ENCODE data around the gene TFR2. TPM values are rescaled to one million over a fixed set of nuclear protein-coding genes. Genes with fewer than 3 reads are reported as not detected.

TFR2 gene
- total RNA-seq, 1 donor = under 0.01 TPM

- TF ChIP-seq CTCF (IDR thresholded peaks at IDR 0.05; ENCODE audit: extremely low read depth, low read depth, low read length) = no peak
- H3K27me3 ChIP-seq (ENCODE audit: insufficient read depth, low read length) = no peaks in the 10 kb centered on the region
- H2AFZ ChIP-seq (ENCODE audit: low read length) = no peak overlapping the region
- peaks cover 3% of the 10 kb centered on the region for H3K4me1 ChIP-seq (ENCODE audit: insufficient read depth, low read length)
- no peak overlapping the region for H3K27ac ChIP-seq (ENCODE audit: low read depth, low read length)
- H3K9me3 ChIP-seq (ENCODE audit: low read depth, low read length) = no peaks in the 10 kb centered on the region
- H3K4me3 ChIP-seq (ENCODE audit: insufficient read depth, low read length) = no peak overlapping the region
- H3K36me3 ChIP-seq (ENCODE audit: insufficient read depth, low read length) = peaks cover 39% of the 10 kb centered on the region
- peak; percentile 84 for DNase-seq (ENCODE audit: insufficient read length, low spot score, missing footprints)
- H4K20me1 ChIP-seq (ENCODE audit: insufficient read depth, low read length) = peaks cover 31% of the 10 kb centered on the region
- H3K79me2 ChIP-seq (ENCODE audit: insufficient read depth, low read length) = peaks cover 10% of the 10 kb centered on the region
- H3K4me2 ChIP-seq (ENCODE audit: insufficient read depth, low read length) = no peak overlapping the region
Observed at GRCh38 chr7:100682991-100683658, 41.8 kb upstream of the TFR2 start.

- Histone ChIP-seq H3K27me3 (ENCODE audit: insufficient read depth, low read length) (no peaks in the 10 kb centered on the region), H2AFZ (ENCODE audit: low read length) (no peak overlapping the region), H3K36me3 (ENCODE audit: insufficient read depth, low read length) (peaks cover 47% of the 10 kb centered on the region), H3K9me3 (ENCODE audit: low read depth, low read length) (no peaks in the 10 kb centered on the region), H4K20me1 (ENCODE audit: insufficient read depth, low read length) (peaks cover 33% of the 10 kb centered on the region), H3K4me2 (ENCODE audit: insufficient read depth, low read length) (no peak overlapping the region), H3K27ac (ENCODE audit: low read depth, low read length) (no peak overlapping the region), H3K4me1 (ENCODE audit: insufficient read depth, low read length) (peaks cover 3% of the 10 kb centered on the region), H3K4me3 (ENCODE audit: insufficient read depth, low read length) (no peak overlapping the region), H3K79me2 (ENCODE audit: insufficient read depth, low read length) (peaks cover 12% of the 10 kb centered on the region)
- peak; percentile 89 for DNase-seq (ENCODE audit: insufficient read length, low spot score, missing footprints)
- TF ChIP-seq CTCF (IDR thresholded peaks at IDR 0.05; ENCODE audit: extremely low read depth, low read depth, low read length) = no peak
Observed at GRCh38 chr7:100682228-100682741, 40.9 kb upstream of the TFR2 start.

- Histone ChIP-seq H3K36me3 (ENCODE audit: insufficient read depth, low read length) (peaks cover 53% of the 10 kb centered on the region), H4K20me1 (ENCODE audit: insufficient read depth, low read length) (peaks cover 34% of the 10 kb centered on the region), H3K4me3 (ENCODE audit: insufficient read depth, low read length) (no peak overlapping the region), H3K79me2 (ENCODE audit: insufficient read depth, low read length) (peaks cover 18% of the 10 kb centered on the region), H3K4me2 (ENCODE audit: insufficient read depth, low read length) (no peak overlapping the region), H3K4me1 (ENCODE audit: insufficient read depth, low read length) (peaks cover 3% of the 10 kb centered on the region), H3K27me3 (ENCODE audit: insufficient read depth, low read length) (no peaks in the 10 kb centered on the region), H3K9me3 (ENCODE audit: low read depth, low read length) (no peaks in the 10 kb centered on the region), H3K27ac (ENCODE audit: low read depth, low read length) (no peak overlapping the region), H2AFZ (ENCODE audit: low read length) (no peak overlapping the region)
- TF ChIP-seq CTCF (IDR thresholded peaks at IDR 0.05; ENCODE audit: extremely low read depth, low read depth, low read length) = no peak
- DNase-seq (ENCODE audit: insufficient read length, low spot score, missing footprints) = peak; percentile 86
Observed at GRCh38 chr7:100681491-100682227, 40.3 kb upstream of the TFR2 start.
